Nephron progenitor cell (in vitro differentiated cells): ENCODE results near the gene ZNRF1.

Experiments
- DNase-seq: peaks from one replicate; pipeline ENCODE4 v3.0.0; 2021
- H3K27ac Mint-ChIP-seq: 2 replicates; pipeline ENCODE4 v1.8.0; 2021; ENCODE audit warnings: mild to moderate bottlenecking, moderate library complexity, mixed read lengths
- H3K27me3 Mint-ChIP-seq: 2 replicates; pipeline ENCODE4 v1.8.0; 2021; ENCODE audit warnings: mild to moderate bottlenecking, low read depth, mixed read lengths; ENCODE audit not compliant: poor library complexity
- H3K36me3 Mint-ChIP-seq: 2 replicates; pipeline ENCODE4 v1.8.0; 2021; ENCODE audit warnings: low read depth, mixed read lengths
- H3K4me1 Mint-ChIP-seq: 2 replicates; pipeline ENCODE4 v1.8.0; 2021; ENCODE audit warnings: mixed read lengths
- H3K4me3 Mint-ChIP-seq: 2 replicates; pipeline ENCODE4 v1.8.0; 2021; ENCODE audit warnings: mild to moderate bottlenecking, moderate library complexity, mixed read lengths
- H3K9me3 Mint-ChIP-seq: 2 replicates; pipeline ENCODE4 v1.8.0; 2021; ENCODE audit warnings: mild to moderate bottlenecking, moderate library complexity, mixed read lengths
- CTCF ChIP-seq: fragments of 200-600 bp; sonication (generic); IDR thresholded peaks from 2 replicates; pipeline ENCODE4 v1.5.0; 2021; ENCODE audit warnings: antibody characterized with exemption

ZNRF1 gene

GRCh38 chr16:74998481-74999218 is at the start of gene ZNRF1:
TSS of gene ZNRF1 (plus strand) at chr16:74999024. CDS start at chr16:74999672, 648 bp downstream.
- TF ChIP-seq CTCF, result peak; percentile 60
- peak within 1 kb of the TSS; percentile 59 for H3K27ac Mint-ChIP-seq
- peak; percentile 95 for DNase-seq
- no peaks in the 10 kb centered on the region for H3K9me3 Mint-ChIP-seq
- peaks cover 12% of the 10 kb centered on the region for H3K36me3 Mint-ChIP-seq
- peak within 1 kb of the TSS; percentile 94 for H3K4me3 Mint-ChIP-seq
- peaks cover 44% of the 10 kb centered on the region for H3K4me1 Mint-ChIP-seq
- peaks cover 12% of the 10 kb centered on the region for H3K27me3 Mint-ChIP-seq

- Mint-ChIP-seq H3K9me3 (no peaks in the 10 kb centered on the region), H3K4me1 (peaks cover 24% of the 10 kb centered on the region), H3K4me3 (no peak overlapping the region), H3K27ac (peak overlapping the region; percentile 40), H3K36me3 (peaks cover 76% of the 10 kb centered on the region), H3K27me3 (no peaks in the 10 kb centered on the region)
- no peak for TF ChIP-seq CTCF
- DNase-seq, result no peak
These were observed 49.5 kb upstream of the ZNRF1 start for GRCh38 chr16:74949309-74949708.

- no peak overlapping the region for H3K27ac Mint-ChIP-seq
- no peak for TF ChIP-seq CTCF
- no peak overlapping the region for H3K4me3 Mint-ChIP-seq
- peaks cover 24% of the 10 kb centered on the region for H3K4me1 Mint-ChIP-seq
- H3K36me3 Mint-ChIP-seq, result peaks cover 80% of the 10 kb centered on the region
- H3K9me3 Mint-ChIP-seq, result no peaks in the 10 kb centered on the region
- H3K27me3 Mint-ChIP-seq, result no peaks in the 10 kb centered on the region
- peak; percentile 20 for DNase-seq
These were observed 48.3 kb upstream of the ZNRF1 start for GRCh38 chr16:74950511-74950910.

- Mint-ChIP-seq H3K9me3 (no peaks in the 10 kb centered on the region), H3K4me3 (no peak overlapping the region), H3K36me3 (peaks cover 82% of the 10 kb centered on the region), H3K27ac (no peak overlapping the region), H3K27me3 (peaks cover under 1% of the 10 kb centered on the region), H3K4me1 (peaks cover 24% of the 10 kb centered on the region)
- no peak for DNase-seq
- no peak for TF ChIP-seq CTCF
These were observed 47.6 kb upstream of the ZNRF1 start for GRCh38 chr16:74951206-74951605.

- no peak for TF ChIP-seq CTCF
- peaks cover 24% of the 10 kb centered on the region for H3K4me1 Mint-ChIP-seq
- no peak for DNase-seq
- H3K9me3 Mint-ChIP-seq, result no peaks in the 10 kb centered on the region
- H3K36me3 Mint-ChIP-seq, result peaks cover 82% of the 10 kb centered on the region
- H3K27me3 Mint-ChIP-seq, result peaks cover 2% of the 10 kb centered on the region
- H3K27ac Mint-ChIP-seq, result peak overlapping the region; percentile 37
- no peak overlapping the region for H3K4me3 Mint-ChIP-seq
These were observed 47.1 kb upstream of the ZNRF1 start for GRCh38 chr16:74951681-74952080.

- Mint-ChIP-seq H3K27me3 (peaks cover 8% of the 10 kb centered on the region), H3K4me1 (peaks cover 20% of the 10 kb centered on the region), H3K36me3 (peaks cover 79% of the 10 kb centered on the region), H3K4me3 (no peak overlapping the region), H3K9me3 (no peaks in the 10 kb centered on the region), H3K27ac (no peak overlapping the region)
- TF ChIP-seq CTCF, result no peak
- DNase-seq, result no peak
These were observed 44.1 kb upstream of the ZNRF1 start for GRCh38 chr16:74954763-74955162.
